ENCODE data around the gene TELO2.

GRCh38 chr16:1454561-1454960 lies 38.6 kb upstream of the TELO2 start:
- TF ChIP-seq CTCF (IDR thresholded peaks at IDR 0.05) (no peak), POLR2A (IDR thresholded peaks at IDR 0.05) (no peak)

Data from Peyer's patch (tissue), 4 donors.